Measurements from ENCODE around the gene EPM2A.

- TF ChIP-seq ZC3H11A (IDR thresholded peaks at IDR 0.05) (no peak), PHF8 (IDR thresholded peaks at IDR 0.05; ENCODE audit: borderline replicate concordance, low read depth) (no peak), SMC3 (IDR thresholded peaks at IDR 0.05) (no peak), REST (IDR thresholded peaks at IDR 0.05) (no peak), KDM1A (IDR thresholded peaks at IDR 0.05; ENCODE audit: low read depth) (no peak), NR3C1 (IDR thresholded peaks at IDR 0.05) (no peak), MAX (IDR thresholded peaks at IDR 0.05) (no peak), POLR2A (IDR thresholded peaks at IDR 0.05; ENCODE audit: low read length) (no peak), ESRRA (IDR thresholded peaks at IDR 0.05; ENCODE audit: borderline replicate concordance, low read length) (no peak), NPAS2 (CRISPR knock-in tag; IDR thresholded peaks at IDR 0.05; ENCODE audit: borderline replicate concordance) (no peak), CTCF (IDR thresholded peaks at IDR 0.05) (no peak), TFCP2L1 (CRISPR knock-in tag; IDR thresholded peaks at IDR 0.05) (no peak)
These were observed 20.4 kb upstream of the EPM2A start for GRCh38 chr6:145755682-145756081.

All from A549 (cell line).